SJSA1 (cell line): ENCODE results near the gene KRT80. TPM values are rescaled to one million over a fixed set of nuclear protein-coding genes. Genes with fewer than 3 reads are reported as not detected.
A peak's percentile ranks its signal among the peaks of the same experiment; 100 is the strongest.

Source experiments
- DNase-seq, 2 experiments: peaks; one replicate each; pipeline ENCODE4 v3.0.0-alpha.2; 2015 to 2020; ENCODE audit warnings: low spot score in 2 of 2, low read depth in 1 of 2
- H3K27ac ChIP-seq: fragments of 250-450 bp; sonication (Bioruptor Pico); 2 replicates; pipeline ENCODE4 v1.5.1; 2020; ENCODE audit warnings: mild to moderate bottlenecking, moderate library complexity
- H3K27me3 ChIP-seq: fragments of 250-450 bp; sonication (Bioruptor Pico); replicated peaks from 2 replicates; pipeline ENCODE4 v1.5.1; 2020; ENCODE audit warnings: mild to moderate bottlenecking, moderate library complexity
- H3K36me3 ChIP-seq: fragments of 250-450 bp; sonication (Bioruptor Pico); 2 replicates; pipeline ENCODE4 v1.5.1; 2020; ENCODE audit warnings: mild to moderate bottlenecking
- H3K4me1 ChIP-seq: fragments of 250-450 bp; sonication (Bioruptor Pico); replicated peaks from 2 replicates; pipeline ENCODE4 v1.6.1; 2021; ENCODE audit warnings: mild to moderate bottlenecking
- H3K4me3 ChIP-seq: fragments of 250-450 bp; sonication (Bioruptor Pico); 2 replicates; pipeline ENCODE4 v1.5.1; 2020; ENCODE audit warnings: mild to moderate bottlenecking
- H3K9me3 ChIP-seq: fragments of 250-450 bp; sonication (Bioruptor Pico); replicated peaks from 2 replicates; pipeline ENCODE4 v1.5.1; 2020; ENCODE audit warnings: mild to moderate bottlenecking
- total RNA-seq: library from RNA; depleted of rRNA; stranded (reverse); fragments of >200 nt; shearing (Covaris generic); gene quantifications from 2 replicates; pipeline ENCODE4 v1.2.3, GENCODE V29; 2014

The KRT80 gene
- total RNA-seq, 1 experiment from 2014 or later: 4.0 TPM

- H3K4me3 ChIP-seq: no peak overlapping the region
- H3K27ac ChIP-seq: peak overlapping the region; percentile 60
- peaks cover 60% of the 10 kb centered on the region for H3K4me1 ChIP-seq
- no peaks in the 10 kb centered on the region for H3K27me3 ChIP-seq
- no peaks in the 10 kb centered on the region for H3K9me3 ChIP-seq
- no peak for DNase-seq
- peaks cover 40% of the 10 kb centered on the region for H3K36me3 ChIP-seq
These were observed 10.7 kb downstream of the KRT80 start for GRCh38 chr12:52180971-52181628.

- H3K27ac ChIP-seq: no peak overlapping the region
- H3K4me1 ChIP-seq: peaks cover 61% of the 10 kb centered on the region
- H3K36me3 ChIP-seq: peaks cover 35% of the 10 kb centered on the region
These were observed 12.3 kb downstream of the KRT80 start for GRCh38 chr12:52179396-52179973.

DNA sequence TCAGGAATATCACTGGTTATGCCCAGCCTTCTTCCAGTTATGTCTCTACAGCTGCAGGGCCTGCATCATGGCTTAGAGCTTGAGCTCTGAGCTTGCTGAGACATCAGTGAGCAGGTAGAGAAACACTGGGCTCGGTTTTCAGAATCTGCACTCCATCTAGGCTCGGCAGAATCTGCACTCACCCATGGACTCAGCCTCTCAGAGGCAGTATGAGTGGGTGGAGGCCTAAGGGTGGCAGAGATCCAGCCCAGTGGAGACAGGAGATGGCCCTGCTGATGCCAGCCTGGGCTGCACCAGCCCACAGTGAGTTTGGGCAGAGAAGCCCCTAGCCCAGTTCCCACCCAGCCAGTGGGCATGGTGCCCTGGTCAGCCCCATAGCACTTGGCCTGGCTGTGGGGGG is 12.8 kb downstream of the KRT80 start:
- H3K4me3 ChIP-seq: no peak overlapping the region
- no peak for DNase-seq
- peaks cover 35% of the 10 kb centered on the region for H3K36me3 ChIP-seq
- H3K4me1 ChIP-seq: peaks cover 60% of the 10 kb centered on the region
- H3K9me3 ChIP-seq: no peaks in the 10 kb centered on the region
- H3K27ac ChIP-seq: no peak overlapping the region
- no peaks in the 10 kb centered on the region for H3K27me3 ChIP-seq

More at GRCh38 chr12:52179396-52179973, 12.3 kb downstream of the KRT80 start:
- no peak overlapping the region for H3K4me3 ChIP-seq
- H3K27me3 ChIP-seq: no peaks in the 10 kb centered on the region
- DNase-seq: no peak
- H3K9me3 ChIP-seq: no peaks in the 10 kb centered on the region

- Histone ChIP-seq H3K9me3 (no peaks in the 10 kb centered on the region), H3K4me3 (no peak overlapping the region), H3K27me3 (no peaks in the 10 kb centered on the region), H3K4me1 (peaks cover 55% of the 10 kb centered on the region), H3K27ac (no peak overlapping the region), H3K36me3 (peaks cover 35% of the 10 kb centered on the region)
- DNase-seq: no peak
These were observed 13.4 kb downstream of the KRT80 start for GRCh38 chr12:52178443-52178842.

DNA sequence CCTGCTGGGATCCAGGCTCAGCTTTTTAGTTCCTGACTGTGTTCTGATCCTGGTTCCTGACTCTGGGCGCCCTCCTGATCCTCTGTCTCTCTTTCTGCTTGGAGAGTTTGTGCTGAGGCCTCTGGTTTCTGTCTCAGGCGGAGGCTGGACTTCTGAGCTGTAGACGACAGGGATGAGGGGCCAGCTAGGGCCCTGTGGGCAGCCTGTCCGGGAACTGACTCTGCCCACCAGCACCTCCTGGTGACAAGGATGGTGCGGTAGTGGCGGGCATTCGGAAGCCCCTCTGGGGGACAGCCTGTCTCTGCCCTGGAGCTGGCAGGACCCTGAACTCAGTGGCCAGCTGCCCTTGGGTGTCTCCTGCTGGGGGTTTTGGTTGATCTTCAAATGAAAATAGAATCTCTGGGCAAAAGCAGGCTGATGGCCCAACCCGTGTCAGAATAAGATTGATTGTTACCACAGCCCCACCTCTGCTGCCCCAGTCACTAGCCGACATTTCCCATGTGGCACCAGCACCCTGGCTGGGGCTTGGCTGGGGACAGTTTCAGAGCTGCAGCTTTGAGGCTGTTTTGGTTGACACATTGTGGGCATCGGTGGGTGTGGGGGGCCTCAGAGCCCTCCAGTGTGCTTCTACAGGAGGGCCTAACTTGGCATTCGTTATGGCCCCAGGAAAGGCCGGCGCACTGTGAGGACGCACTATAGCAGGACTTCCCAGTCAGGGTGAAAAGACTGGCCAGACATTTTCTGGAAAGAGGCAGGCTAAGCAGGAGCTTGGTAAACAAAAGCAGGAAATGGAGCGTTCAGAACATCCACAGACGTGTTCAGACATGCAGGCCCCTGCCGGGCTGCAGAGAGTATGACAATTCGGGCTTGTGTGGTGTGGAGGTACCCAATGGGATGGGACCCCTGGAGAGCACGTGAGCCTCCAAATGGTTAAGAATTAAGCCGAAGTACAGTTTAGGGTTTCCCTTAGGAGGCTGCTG is 16.2 kb downstream of the KRT80 start:
- H3K27ac ChIP-seq: peak overlapping the region; percentile 61
- H3K4me3 ChIP-seq: no peak overlapping the region
- no peak for DNase-seq
- no peaks in the 10 kb centered on the region for H3K9me3 ChIP-seq
- H3K27me3 ChIP-seq: no peaks in the 10 kb centered on the region
- peaks cover 33% of the 10 kb centered on the region for H3K4me1 ChIP-seq
- H3K36me3 ChIP-seq: peaks cover 30% of the 10 kb centered on the region

DNA sequence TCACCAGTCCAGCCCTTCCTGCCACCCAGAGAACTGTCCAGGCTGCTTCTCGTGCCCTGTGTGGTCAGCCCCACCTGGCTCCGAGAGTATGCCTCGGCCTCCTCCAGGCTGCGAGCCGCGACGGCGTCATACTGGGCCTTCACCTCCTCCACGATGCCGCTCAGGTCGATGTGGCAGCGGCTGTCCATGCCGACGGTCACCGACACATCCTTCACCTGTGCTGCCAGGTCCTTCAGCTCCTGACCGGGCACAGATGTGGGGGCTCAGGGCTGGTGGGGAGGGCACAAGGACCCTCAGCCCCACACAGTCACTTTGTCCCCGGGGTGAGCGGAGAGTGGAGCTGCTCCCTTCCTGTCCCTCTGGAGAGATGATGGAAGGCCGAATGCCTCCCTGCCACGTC is 18.3 kb downstream of the KRT80 start:
- no peak for DNase-seq
- peaks cover 39% of the 10 kb centered on the region for H3K4me1 ChIP-seq
- H3K9me3 ChIP-seq: no peaks in the 10 kb centered on the region
- H3K27ac ChIP-seq: no peak overlapping the region
- no peak overlapping the region for H3K4me3 ChIP-seq
- peaks cover 19% of the 10 kb centered on the region; the same call in 1 of the 2 replicates for H3K36me3 ChIP-seq
- H3K27me3 ChIP-seq: no peaks in the 10 kb centered on the region

DNA sequence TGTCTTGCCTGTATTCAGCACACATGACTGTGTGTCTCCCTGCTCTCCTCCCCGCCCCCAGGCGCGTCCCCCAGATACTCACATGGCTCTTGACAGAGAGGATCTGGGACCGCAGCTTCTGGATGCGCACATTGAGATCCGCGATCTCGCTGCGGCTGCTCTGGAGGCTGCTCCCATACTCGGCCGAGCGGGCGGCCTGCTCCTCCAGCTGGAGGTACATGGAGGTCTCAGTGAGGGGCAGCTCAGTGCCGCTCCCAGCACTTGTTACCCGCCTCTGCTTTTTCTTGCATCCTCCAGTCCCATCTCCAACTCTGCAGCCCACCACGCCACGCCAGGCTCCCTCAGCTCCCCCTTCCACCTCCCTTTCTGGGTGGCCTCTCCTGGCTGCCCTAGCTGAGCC is 18.9 kb downstream of the KRT80 start:
- no peak overlapping the region for H3K4me3 ChIP-seq
- peaks cover 45% of the 10 kb centered on the region for H3K4me1 ChIP-seq
- H3K9me3 ChIP-seq: no peaks in the 10 kb centered on the region
- no peak overlapping the region for H3K27ac ChIP-seq
- H3K27me3 ChIP-seq: no peaks in the 10 kb centered on the region
- no peak for DNase-seq
- H3K36me3 ChIP-seq: peaks cover 19% of the 10 kb centered on the region; the same call in 1 of the 2 replicates

DNA sequence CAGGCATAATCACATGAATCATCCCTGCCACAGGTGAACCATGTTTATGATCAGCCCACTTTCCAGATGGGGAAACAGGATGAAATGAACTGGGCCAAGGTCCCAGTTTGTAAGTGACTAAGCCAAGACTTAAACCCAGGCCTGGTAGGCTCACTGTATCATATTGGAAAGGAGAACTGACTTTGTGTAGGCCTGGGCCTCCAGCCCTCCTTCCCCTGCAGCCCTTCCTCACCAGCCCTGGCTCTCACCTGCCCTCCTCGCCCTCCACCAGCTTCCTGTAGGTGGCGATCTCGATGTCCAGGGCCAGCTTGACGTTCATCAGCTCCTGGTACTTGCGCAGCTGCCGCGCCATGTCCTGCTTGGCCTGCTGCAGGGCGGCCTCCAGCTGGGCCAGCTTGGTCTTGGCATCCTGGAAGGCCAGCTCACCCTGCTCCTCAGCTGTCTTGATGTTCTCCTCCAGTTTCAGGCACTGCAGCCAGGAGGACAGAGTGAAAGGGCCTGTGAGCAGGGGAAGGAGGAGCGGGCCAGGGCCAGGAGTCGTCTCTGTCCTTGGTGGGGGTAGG is 19.8 kb downstream of the KRT80 start:
- no peaks in the 10 kb centered on the region for H3K9me3 ChIP-seq
- H3K27me3 ChIP-seq: no peaks in the 10 kb centered on the region
- peaks cover 15% of the 10 kb centered on the region; the same call in 1 of the 2 replicates for H3K36me3 ChIP-seq
- H3K4me3 ChIP-seq: no peak overlapping the region
- H3K4me1 ChIP-seq: peaks cover 45% of the 10 kb centered on the region
- no peak for DNase-seq
- H3K27ac ChIP-seq: no peak overlapping the region

DNA sequence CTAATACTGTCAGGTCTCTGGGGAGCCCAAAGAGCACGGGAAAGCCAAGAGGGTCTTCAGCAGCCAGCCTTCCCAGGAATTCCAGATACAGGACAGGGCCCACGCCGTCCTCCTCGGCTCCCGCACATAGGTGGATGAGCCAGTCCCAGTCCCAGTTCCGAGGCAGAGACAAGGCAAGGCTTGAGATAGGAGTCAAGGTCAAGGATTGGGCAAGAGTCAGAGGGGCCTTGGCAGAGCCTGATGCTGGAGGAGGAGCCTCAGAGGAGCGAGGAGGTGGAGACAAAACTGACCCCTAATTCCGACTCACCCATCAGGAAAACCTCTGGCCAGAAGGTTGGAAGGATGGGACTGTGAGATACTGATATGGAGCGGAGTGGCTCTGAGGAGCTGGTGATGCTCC is 21.0 kb downstream of the KRT80 start:
- Histone ChIP-seq H3K27ac (no peak overlapping the region), H3K4me1 (peaks cover 42% of the 10 kb centered on the region), H3K9me3 (no peaks in the 10 kb centered on the region), H3K36me3 (peaks cover 9% of the 10 kb centered on the region; the same call in 1 of the 2 replicates), H3K4me3 (no peak overlapping the region), H3K27me3 (no peaks in the 10 kb centered on the region)
- no peak for DNase-seq

DNA sequence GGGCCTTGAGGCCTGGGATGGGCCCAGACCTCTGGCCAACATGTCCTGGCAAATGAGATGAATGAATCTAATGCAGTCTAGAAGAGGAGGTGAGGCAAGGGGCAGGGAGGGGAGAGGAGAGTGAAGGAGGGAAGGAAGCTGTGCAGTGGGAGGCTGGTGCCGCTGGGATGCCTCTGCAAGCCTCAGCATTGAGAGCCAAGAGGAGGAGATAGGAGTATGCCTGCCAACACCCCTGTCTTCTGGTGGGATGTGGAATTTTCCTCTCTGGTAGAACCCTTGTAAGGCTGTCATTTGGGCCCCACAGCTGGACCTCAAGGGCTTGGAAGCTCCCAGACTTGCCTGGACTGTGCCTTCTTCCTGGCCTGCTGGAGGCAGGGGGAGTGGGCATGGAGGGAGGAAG is 21.9 kb downstream of the KRT80 start:
- Histone ChIP-seq H3K27me3 (no peaks in the 10 kb centered on the region), H3K4me1 (peaks cover 43% of the 10 kb centered on the region), H3K36me3 (peaks cover 9% of the 10 kb centered on the region; the same call in 1 of the 2 replicates), H3K27ac (no peak overlapping the region), H3K4me3 (no peak overlapping the region), H3K9me3 (no peaks in the 10 kb centered on the region)
- no peak for DNase-seq

DNA sequence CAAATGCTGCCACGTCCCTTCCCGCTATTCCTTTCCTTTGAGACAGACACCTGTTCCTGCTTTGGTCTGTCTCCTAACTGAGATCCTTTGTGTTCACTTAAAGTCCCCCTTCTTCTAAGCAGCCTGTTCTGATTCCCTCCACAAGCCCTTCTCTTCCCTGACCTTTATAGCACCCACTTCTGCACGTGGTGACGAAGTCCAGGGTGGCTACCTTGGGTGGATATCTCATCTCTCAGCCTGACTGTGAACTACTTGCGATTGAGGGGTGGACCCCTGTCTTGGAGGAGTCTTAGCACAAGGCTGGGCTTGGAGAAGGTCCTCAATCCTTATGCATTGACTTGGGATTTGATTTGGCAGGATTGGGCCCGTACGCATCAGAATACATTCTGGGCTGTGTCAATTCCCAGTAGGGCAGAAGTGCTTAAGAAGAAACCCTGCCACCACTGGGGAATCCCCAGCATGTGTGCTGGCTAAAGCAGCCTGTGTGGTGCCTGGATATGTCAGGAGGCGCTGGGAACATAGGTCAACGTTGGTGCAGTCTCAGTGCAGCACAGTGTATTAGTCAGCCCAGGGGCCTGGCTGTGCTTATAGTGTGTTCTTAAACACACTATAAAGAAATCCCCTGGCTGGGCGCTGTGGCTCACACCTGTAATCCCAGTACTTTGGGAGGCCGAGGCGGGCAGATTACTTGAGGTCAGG is 23.6 kb downstream of the KRT80 start:
- Histone ChIP-seq H3K27ac (peak overlapping the region; percentile 44; the same call in 1 of the 2 replicates), H3K4me1 (peaks cover 59% of the 10 kb centered on the region), H3K36me3 (peaks cover 9% of the 10 kb centered on the region; the same call in 1 of the 2 replicates), H3K9me3 (no peaks in the 10 kb centered on the region), H3K27me3 (no peaks in the 10 kb centered on the region), H3K4me3 (no peak overlapping the region)
- peak; percentile 61 to 88 for DNase-seq

GRCh38 chr12:52167526-52167925 is 24.3 kb downstream of the KRT80 start:
- DNase-seq: no peak
- Histone ChIP-seq H3K9me3 (no peaks in the 10 kb centered on the region), H3K4me1 (peaks cover 65% of the 10 kb centered on the region), H3K27me3 (no peaks in the 10 kb centered on the region), H3K36me3 (peaks cover 9% of the 10 kb centered on the region; the same call in 1 of the 2 replicates), H3K27ac (no peak overlapping the region), H3K4me3 (no peak overlapping the region)

DNA sequence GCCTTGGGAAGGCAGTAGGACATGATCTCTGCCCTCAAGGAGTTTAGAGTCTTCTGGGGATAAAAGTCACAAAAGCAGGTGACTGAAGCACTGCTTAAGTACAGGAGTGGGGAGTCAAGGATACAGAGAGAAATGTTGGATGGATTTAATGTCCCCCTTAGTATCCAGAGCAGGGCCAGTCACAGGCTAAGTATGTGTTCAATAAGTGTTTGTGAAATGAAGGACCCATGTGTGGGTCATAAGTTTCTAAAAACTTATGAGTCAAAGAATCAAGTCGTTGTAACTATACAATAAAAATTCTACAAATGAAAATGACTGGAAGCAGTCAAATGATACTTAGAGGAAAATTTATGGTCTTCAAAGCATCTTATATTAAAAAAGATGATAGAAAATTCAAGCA is 25.1 kb downstream of the KRT80 start:
- DNase-seq: no peak
- no peaks in the 10 kb centered on the region for H3K27me3 ChIP-seq
- H3K4me1 ChIP-seq: peaks cover 59% of the 10 kb centered on the region
- peak overlapping the region; percentile 10; the same call in 1 of the 2 replicates for H3K27ac ChIP-seq
- H3K4me3 ChIP-seq: no peak overlapping the region
- no peaks in the 10 kb centered on the region for H3K9me3 ChIP-seq
- peaks cover 3% of the 10 kb centered on the region; the same call in 1 of the 2 replicates for H3K36me3 ChIP-seq
